A549 (cell line): ENCODE data around the gene PER1.

Source experiments
- CBX2 ChIP-seq: fragments of 200-600 bp; sonication (generic); IDR thresholded peaks from 2 replicates; pipeline ENCODE4 v1.6.1; 2016; ENCODE audit warnings: low read depth, mild to moderate bottlenecking, borderline replicate concordance
- CTCF ChIP-seq: fragments of >200 bp; sonication (Bioruptor Twin); formaldehyde crosslinking; IDR thresholded peaks from 3 replicates; pipeline ENCODE4 v1.5.1; 2016
- ELK1 ChIP-seq: fragments of 150-350 bp; IDR thresholded peaks from 2 replicates; pipeline ENCODE4 v1.6.1; 2014; ENCODE audit warnings: low read depth, mild to moderate bottlenecking, low read length
- JUN ChIP-seq, 2 experiments: fragments of >200 bp; sonication (Bioruptor Twin); formaldehyde crosslinking; IDR thresholded peaks; 2 replicates in 1 of 2; 3 replicates in 1 of 2; pipeline ENCODE4 v1.6.1; 2016 to 2017
- KDM1A ChIP-seq: fragments of 200-600 bp; sonication (generic); IDR thresholded peaks from 2 replicates; pipeline ENCODE4 v1.6.1; 2016; ENCODE audit warnings: low read depth, mild to moderate bottlenecking
- MAFK ChIP-seq: fragments of 450-650 bp; IDR thresholded peaks from 2 replicates; pipeline ENCODE4 v1.6.1; 2014; ENCODE audit not compliant: partially characterized antibody
- MAX ChIP-seq: IDR thresholded peaks from 2 replicates; pipeline ENCODE4 v1.6.1; 2012
- MYC ChIP-seq: IDR thresholded peaks from 2 replicates; pipeline ENCODE4 v1.6.1; 2012; ENCODE audit warnings: mild to moderate bottlenecking, inconsistent platforms, low read length, improper control_type of control experiment, borderline replicate concordance
- POLR2A ChIP-seq: IDR thresholded peaks from 2 replicates; pipeline ENCODE4 v1.6.1; 2012; ENCODE audit warnings: mild to moderate bottlenecking, low read length
- RNF2 ChIP-seq: fragments of 200-600 bp; sonication (generic); IDR thresholded peaks from 2 replicates; pipeline ENCODE4 v1.6.1; 2016; ENCODE audit warnings: low read depth, mild to moderate bottlenecking, antibody characterized with exemption, moderate library complexity, borderline replicate concordance
- SMC3 ChIP-seq: fragments of >200 bp; sonication (Bioruptor Twin); formaldehyde crosslinking; IDR thresholded peaks from 3 replicates; pipeline ENCODE4 v1.6.1; 2018; ENCODE audit warnings: inconsistent platforms

- TF ChIP-seq MAFK (peak; percentile 96), KDM1A (no peak), CTCF (0 out of 3 replicates have a peak, but pooled peaks have one; percentile 9), POLR2A (peak; percentile 100), MAX (peak; percentile 88), SMC3 (peak; percentile 32; the same call in 2 of the 3 replicates), CBX2 (no peak), MYC (no peak; the same call in 1 of the 2 replicates), ELK1 (no peak), JUN (IDR thresholded peaks at IDR 0.05) (peak; percentile 100), RNF2 (no peak)
Measured at GRCh38 chr17:8173056-8173870, 21.1 kb upstream of the PER1 start.
